Suprapubic skin (tissue), 4 donors: Measurements from ENCODE around the gene UBE3C. TPM values are rescaled to one million over a fixed set of nuclear protein-coding genes. Genes with fewer than 3 reads are reported as not detected.

Source experiments
- DNase-seq, 2 donors: peaks; one replicate each; pipeline ENCODE4 v3.0.0-alpha.2; 2019; ENCODE audit warnings: low spot score in 2 of 2
- H3K27ac ChIP-seq: fragments of 200-600 bp; sonication (generic); one replicate; pipeline ENCODE4 v1.5.1; 2019
- H3K27me3 ChIP-seq: fragments of 200-600 bp; sonication (generic); one replicate; pipeline ENCODE4 v1.5.1; 2019
- H3K36me3 ChIP-seq: fragments of 200-600 bp; sonication (generic); one replicate; pipeline ENCODE4 v1.5.1; 2019
- H3K4me1 ChIP-seq: fragments of 200-600 bp; sonication (generic); one replicate; pipeline ENCODE4 v1.5.1; 2019
- H3K4me3 ChIP-seq: fragments of 200-600 bp; sonication (generic); one replicate; pipeline ENCODE4 v1.5.1; 2019; ENCODE audit warnings: mild to moderate bottlenecking
- H3K9me3 ChIP-seq: fragments of 200-600 bp; sonication (generic); one replicate; pipeline ENCODE4 v1.5.1; 2019
- EP300 ChIP-seq: sonication (generic); formaldehyde crosslinking; IDR thresholded peaks from one replicate; pipeline ENCODE4 v1.6.1; 2017; ENCODE audit warnings: antibody characterized with exemption
- POLR2A ChIP-seq, 2 donors: fragments of 450-650 bp; IDR thresholded peaks; one replicate each; pipeline ENCODE4 v1.6.1; 2017; ENCODE audit warnings: antibody characterized with exemption in 2 of 2, mild to moderate bottlenecking in 2 of 2, moderate library complexity in 2 of 2
- POLR2AphosphoS5 ChIP-seq, 3 donors: sonication (generic); formaldehyde crosslinking; IDR thresholded peaks; one replicate each; pipeline ENCODE4 v1.6.1; 2017; ENCODE audit warnings: antibody characterized with exemption in 3 of 3
- WGBS: methylation state at CpG from one replicate; pipeline ENCODE4 v1.1.5; 2018; 5-methylcytosine and 5-hydroxymethylcytosine counted together
- total RNA-seq, 4 donors: library from RNA; depleted of rRNA; stranded (reverse); fragments of >200 nt; gene quantifications; one replicate each; pipeline ENCODE4 v1.1.0, GENCODE V29; 2016
- TF ChIP-seq, protein P1 (sequence below), 2 donors: fragments of 200-600 bp in 1 of 2; fragments of 450-650 bp in 1 of 2; sonication (generic) in 1 of 2; IDR thresholded peaks; one replicate each; pipeline ENCODE4 v1.5.1; 2016 to 2019; ENCODE audit warnings: antibody characterized with exemption in 2 of 2, mild to moderate bottlenecking in 1 of 2, moderate library complexity in 1 of 2

Gene UBE3C
- total RNA-seq, 4 donors from 2014 or later: 66.2 to 88.1 (median 77.8) TPM

DNA sequence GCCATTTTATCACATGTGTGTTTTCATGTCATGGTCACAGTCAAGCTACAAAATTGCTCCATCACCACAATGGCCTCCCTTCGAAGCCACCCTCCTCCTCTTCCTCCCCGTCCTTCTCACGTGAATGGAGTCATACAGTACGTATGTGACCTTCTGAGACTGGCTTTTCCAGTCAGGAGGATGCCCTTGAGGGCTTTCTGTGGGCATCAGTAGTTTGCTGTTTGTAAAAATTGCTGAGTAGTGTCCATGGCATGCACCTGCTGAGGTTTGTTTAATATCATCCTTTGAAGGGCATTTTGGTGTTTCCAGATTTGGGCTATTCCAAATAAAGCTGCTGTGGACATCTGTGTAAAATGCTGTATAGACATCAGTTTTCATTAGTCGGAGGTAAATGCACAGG lies 5.9 kb upstream of the UBE3C start:
- Histone ChIP-seq H3K36me3 (no peaks in the 10 kb centered on the region), H3K27me3 (peaks cover 26% of the 10 kb centered on the region), H3K4me3 (no peak overlapping the region), H3K27ac (no peak overlapping the region), H3K4me1 (peaks cover 11% of the 10 kb centered on the region), H3K9me3 (no peaks in the 10 kb centered on the region)
- TF ChIP-seq POLR2A (IDR thresholded peaks at IDR 0.05) (no peak), EP300 (no peak), POLR2AphosphoS5 (IDR thresholded peaks at IDR 0.05) (no peak)
- TF ChIP-seq, protein P1, sequence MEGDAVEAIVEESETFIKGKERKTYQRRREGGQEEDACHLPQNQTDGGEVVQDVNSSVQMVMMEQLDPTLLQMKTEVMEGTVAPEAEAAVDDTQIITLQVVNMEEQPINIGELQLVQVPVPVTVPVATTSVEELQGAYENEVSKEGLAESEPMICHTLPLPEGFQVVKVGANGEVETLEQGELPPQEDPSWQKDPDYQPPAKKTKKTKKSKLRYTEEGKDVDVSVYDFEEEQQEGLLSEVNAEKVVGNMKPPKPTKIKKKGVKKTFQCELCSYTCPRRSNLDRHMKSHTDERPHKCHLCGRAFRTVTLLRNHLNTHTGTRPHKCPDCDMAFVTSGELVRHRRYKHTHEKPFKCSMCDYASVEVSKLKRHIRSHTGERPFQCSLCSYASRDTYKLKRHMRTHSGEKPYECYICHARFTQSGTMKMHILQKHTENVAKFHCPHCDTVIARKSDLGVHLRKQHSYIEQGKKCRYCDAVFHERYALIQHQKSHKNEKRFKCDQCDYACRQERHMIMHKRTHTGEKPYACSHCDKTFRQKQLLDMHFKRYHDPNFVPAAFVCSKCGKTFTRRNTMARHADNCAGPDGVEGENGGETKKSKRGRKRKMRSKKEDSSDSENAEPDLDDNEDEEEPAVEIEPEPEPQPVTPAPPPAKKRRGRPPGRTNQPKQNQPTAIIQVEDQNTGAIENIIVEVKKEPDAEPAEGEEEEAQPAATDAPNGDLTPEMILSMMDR (IDR thresholded peaks at IDR 0.05): no peak
- 83% methylated on average over 5 of the region's 5 CpGs for WGBS
- DNase-seq: no peak

DNA sequence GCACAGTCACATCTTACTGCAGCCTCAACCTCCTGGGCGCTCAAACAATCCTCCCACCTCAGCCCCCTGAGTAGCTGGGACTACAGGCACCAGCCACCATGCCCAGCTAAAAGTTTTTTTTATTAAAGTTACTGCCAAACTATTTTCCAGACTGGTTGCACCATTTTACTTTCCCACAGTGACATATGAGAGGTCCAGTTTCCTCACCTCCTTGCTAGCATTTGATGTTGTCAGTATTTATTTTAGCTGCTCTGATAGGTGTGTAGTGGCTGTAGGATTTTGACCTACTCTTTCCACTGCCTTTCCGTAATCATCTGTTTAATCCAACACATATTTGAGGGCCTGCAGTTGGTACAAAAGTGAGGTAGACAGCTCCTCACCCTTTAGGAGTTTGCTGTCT lies 5.4 kb upstream of the UBE3C start:
- no peaks in the 10 kb centered on the region for H3K9me3 ChIP-seq
- 98% methylated on average over 2 of the region's 2 CpGs for WGBS
- no peak overlapping the region for H3K4me3 ChIP-seq
- no peak for TF ChIP-seq POLR2A (IDR thresholded peaks at IDR 0.05)
- TF ChIP-seq, protein P1 (IDR thresholded peaks at IDR 0.05): no peak
- TF ChIP-seq EP300: no peak
- TF ChIP-seq POLR2AphosphoS5 (IDR thresholded peaks at IDR 0.05): no peak
- H3K4me1 ChIP-seq: peaks cover 16% of the 10 kb centered on the region
- H3K36me3 ChIP-seq: no peaks in the 10 kb centered on the region
- peaks cover 26% of the 10 kb centered on the region for H3K27me3 ChIP-seq
- DNase-seq: no peak
- no peak overlapping the region for H3K27ac ChIP-seq

DNA sequence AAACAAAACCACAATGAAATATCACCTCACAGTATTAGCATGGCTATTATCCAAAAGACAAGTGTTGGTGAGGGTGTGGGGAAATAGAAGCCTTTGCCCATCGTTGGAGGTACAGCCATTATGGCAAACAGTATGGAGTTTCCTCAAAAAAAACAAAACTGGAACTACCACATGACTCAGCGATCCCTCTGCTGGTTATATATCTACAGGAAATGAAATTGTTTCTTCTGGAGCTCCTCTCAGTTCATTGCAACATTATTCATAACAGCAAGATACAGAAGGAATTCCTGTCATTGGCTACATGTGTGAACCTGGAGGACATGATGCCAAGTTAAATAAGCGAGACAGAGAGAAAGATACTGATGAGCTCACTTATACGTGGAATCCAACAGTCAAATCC lies 2.4 kb upstream of the UBE3C start:
- H3K4me3 ChIP-seq: no peak overlapping the region
- H3K36me3 ChIP-seq: no peaks in the 10 kb centered on the region
- H3K4me1 ChIP-seq: peaks cover 38% of the 10 kb centered on the region
- DNase-seq: no peak
- WGBS: 16% methylated on average over 4 of the region's 4 CpGs
- H3K9me3 ChIP-seq: no peaks in the 10 kb centered on the region
- no peak for TF ChIP-seq POLR2AphosphoS5 (IDR thresholded peaks at IDR 0.05)
- TF ChIP-seq, protein P1 (IDR thresholded peaks at IDR 0.05): no peak
- no peak for TF ChIP-seq EP300
- no peak for TF ChIP-seq POLR2A (IDR thresholded peaks at IDR 0.05)
- H3K27me3 ChIP-seq: peaks cover 9% of the 10 kb centered on the region
- H3K27ac ChIP-seq: no peak overlapping the region

DNA sequence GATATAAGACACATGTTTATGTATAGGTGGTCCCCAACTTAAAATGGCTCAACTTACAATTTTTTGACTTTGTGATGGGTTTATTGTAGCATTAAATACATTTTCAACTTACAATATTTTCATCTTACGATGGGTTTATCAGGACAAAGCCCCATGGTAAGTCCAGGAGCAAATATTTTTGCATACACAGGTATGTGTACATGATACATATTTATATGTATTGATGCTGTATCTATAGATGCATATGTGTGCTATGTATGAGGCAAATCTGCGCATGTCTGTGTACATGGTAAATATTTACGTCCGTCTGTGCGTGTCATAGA lies 664 bp upstream of the UBE3C start:
- Histone ChIP-seq H3K27ac (peak overlapping the region; percentile 96), H3K27me3 (no peaks in the 10 kb centered on the region), H3K9me3 (no peaks in the 10 kb centered on the region), H3K4me1 (peaks cover 44% of the 10 kb centered on the region), H3K4me3 (peak overlapping the region; percentile 71), H3K36me3 (no peaks in the 10 kb centered on the region)
- WGBS: 29% methylated on average over 5 of the region's 5 CpGs
- no peak for DNase-seq
- TF ChIP-seq, protein P1 (IDR thresholded peaks at IDR 0.05): no peak
- TF ChIP-seq EP300: no peak
- TF ChIP-seq POLR2AphosphoS5 (IDR thresholded peaks at IDR 0.05): no peak
- no peak for TF ChIP-seq POLR2A (IDR thresholded peaks at IDR 0.05)

DNA sequence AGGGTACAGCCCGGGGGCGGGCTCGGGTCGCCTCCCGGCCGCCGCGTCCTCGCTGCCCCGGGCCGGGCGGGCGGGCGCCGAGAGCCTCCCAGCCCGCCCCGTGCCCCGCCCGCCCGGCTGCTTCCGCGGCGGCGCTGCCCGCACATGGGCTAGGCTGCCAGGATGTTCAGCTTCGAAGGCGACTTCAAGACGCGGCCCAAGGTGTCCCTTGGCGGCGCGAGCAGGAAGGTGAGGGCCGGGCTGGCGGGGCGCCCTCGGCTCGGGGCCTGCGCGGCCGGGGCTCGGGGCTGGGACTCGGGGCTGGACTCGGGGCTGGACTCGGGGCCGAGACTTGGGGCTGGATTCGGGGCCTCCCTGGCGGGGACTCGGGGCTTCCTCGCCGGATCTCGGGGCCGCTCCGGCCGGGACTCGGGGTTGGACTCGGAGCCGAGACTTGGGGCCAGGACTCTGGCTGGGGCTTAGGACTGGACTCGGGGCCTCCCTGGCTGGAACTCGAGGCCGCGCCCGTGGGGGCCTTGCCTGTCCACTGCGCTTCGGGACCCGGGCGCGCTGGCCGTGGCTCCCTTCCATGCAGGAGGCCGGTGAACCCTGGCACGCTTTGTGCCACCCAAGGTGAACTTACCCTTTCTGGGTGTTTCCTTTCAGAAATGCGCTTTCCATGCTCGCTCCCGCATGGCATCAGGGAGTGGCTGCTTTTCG lies 534 bp downstream of the UBE3C start:
- 1% methylated on average over 16 of the region's 74 CpGs for WGBS
- Histone ChIP-seq H3K36me3 (no peaks in the 10 kb centered on the region), H3K9me3 (no peaks in the 10 kb centered on the region), H3K4me3 (peak overlapping the region; percentile 71), H3K4me1 (peaks cover 52% of the 10 kb centered on the region), H3K27me3 (no peaks in the 10 kb centered on the region), H3K27ac (peak overlapping the region; percentile 96)
- TF ChIP-seq, protein P1 (IDR thresholded peaks at IDR 0.05): no peak
- TF ChIP-seq POLR2A (IDR thresholded peaks at IDR 0.05) (no peak), EP300 (no peak), POLR2AphosphoS5 (IDR thresholded peaks at IDR 0.05) (no peak)
- peak in 1 of 2 donors; percentile 78 for DNase-seq
